ENCODE measurements around the gene MDFIC.

DNA sequence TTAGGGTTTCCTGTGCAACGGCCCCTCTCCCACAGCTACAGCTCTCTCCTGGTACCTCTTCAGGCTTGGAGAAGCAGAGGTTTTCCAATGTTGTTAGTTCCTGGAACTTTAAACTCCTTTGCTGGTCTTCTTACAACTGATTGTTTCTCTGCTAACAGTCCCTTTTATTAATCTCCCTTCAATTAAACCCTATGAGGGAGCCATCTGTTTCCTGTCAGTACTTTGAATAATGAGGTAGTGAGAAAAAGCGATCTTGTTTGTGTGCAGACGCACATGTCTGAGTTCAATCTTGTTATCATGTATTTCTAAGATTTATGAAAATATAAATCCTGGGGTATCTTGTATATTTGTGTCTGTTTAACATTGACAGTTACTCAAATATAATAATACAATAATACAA, 102.4 kb downstream of the MDFIC start:
- TF ChIP-seq EZH2 (IDR thresholded peaks at IDR 0.05; ENCODE audit: borderline replicate concordance) (no peak), EZH2phosphoT487 (IDR thresholded peaks at IDR 0.05; ENCODE audit: low read depth, severe bottlenecking, unreplicated experiment) (no peak)
- TF ChIP-seq, protein P1, sequence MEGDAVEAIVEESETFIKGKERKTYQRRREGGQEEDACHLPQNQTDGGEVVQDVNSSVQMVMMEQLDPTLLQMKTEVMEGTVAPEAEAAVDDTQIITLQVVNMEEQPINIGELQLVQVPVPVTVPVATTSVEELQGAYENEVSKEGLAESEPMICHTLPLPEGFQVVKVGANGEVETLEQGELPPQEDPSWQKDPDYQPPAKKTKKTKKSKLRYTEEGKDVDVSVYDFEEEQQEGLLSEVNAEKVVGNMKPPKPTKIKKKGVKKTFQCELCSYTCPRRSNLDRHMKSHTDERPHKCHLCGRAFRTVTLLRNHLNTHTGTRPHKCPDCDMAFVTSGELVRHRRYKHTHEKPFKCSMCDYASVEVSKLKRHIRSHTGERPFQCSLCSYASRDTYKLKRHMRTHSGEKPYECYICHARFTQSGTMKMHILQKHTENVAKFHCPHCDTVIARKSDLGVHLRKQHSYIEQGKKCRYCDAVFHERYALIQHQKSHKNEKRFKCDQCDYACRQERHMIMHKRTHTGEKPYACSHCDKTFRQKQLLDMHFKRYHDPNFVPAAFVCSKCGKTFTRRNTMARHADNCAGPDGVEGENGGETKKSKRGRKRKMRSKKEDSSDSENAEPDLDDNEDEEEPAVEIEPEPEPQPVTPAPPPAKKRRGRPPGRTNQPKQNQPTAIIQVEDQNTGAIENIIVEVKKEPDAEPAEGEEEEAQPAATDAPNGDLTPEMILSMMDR (IDR thresholded peaks at IDR 0.05; ENCODE audit: poor library complexity) = no peak

Measured in hepatocyte (in vitro differentiated cells).